ENCODE data around the gene SLC4A7. TPM values are rescaled to one million over a fixed set of nuclear protein-coding genes. Genes with fewer than 3 reads are reported as not detected.
"Not testable (repeated sequence)": the region's sequence is repeated elsewhere in the genome, so short reads cannot be mapped to it uniquely, and the experiment has no call there.

The SLC4A7 gene
- polyA plus RNA-seq (ENCODE audit: insufficient read length in 4 of 4): 10 to 100 TPM; 20.2 to 24.2 (median 22.2) TPM

- peak; percentile 87 to 90 (median 88) for DNase-seq (ENCODE audit: low read depth in 4 of 4, low spot score in 3 of 4)
Observed at GRCh38 chr3:27484015-27484844, at the start of gene SLC4A7. TSS of gene SLC4A7 (minus strand) at chr3:27484384. CDS start at chr3:27484126, 258 bp downstream.

GRCh38 chr3:27533261-27533607 lies 49.0 kb upstream of the SLC4A7 start:
- no peak for DNase-seq (ENCODE audit: low read depth in 4 of 4, low spot score in 3 of 4)

GRCh38 chr3:27532426-27533260 lies 48.5 kb upstream of the SLC4A7 start:
- DNase-seq (ENCODE audit: low read depth in 4 of 4, low spot score in 3 of 4): peak in 1 of 4 donors; percentile 5

- not testable (repeated sequence) for DNase-seq (ENCODE audit: low read depth in 4 of 4, low spot score in 3 of 4)
Observed at GRCh38 chr3:27531193-27531751, 47.1 kb upstream of the SLC4A7 start.

GRCh38 chr3:27528791-27529190 lies 44.6 kb upstream of the SLC4A7 start:
- DNase-seq (ENCODE audit: low read depth in 4 of 4, low spot score in 3 of 4): no peak

- DNase-seq (ENCODE audit: low read depth in 4 of 4, low spot score in 3 of 4): no peak
Observed at GRCh38 chr3:27526614-27527315, 42.6 kb upstream of the SLC4A7 start.

GRCh38 chr3:27521872-27522265 lies 37.7 kb upstream of the SLC4A7 start:
- no peak for DNase-seq (ENCODE audit: low read depth in 4 of 4, low spot score in 3 of 4)

- DNase-seq (ENCODE audit: low read depth in 4 of 4, low spot score in 3 of 4): no peak
Observed at GRCh38 chr3:27521179-27521871, 37.1 kb upstream of the SLC4A7 start.

GRCh38 chr3:27511724-27512422 lies 27.7 kb upstream of the SLC4A7 start:
- no peak for DNase-seq (ENCODE audit: low read depth in 4 of 4, low spot score in 3 of 4)

GRCh38 chr3:27509376-27509775 lies 25.2 kb upstream of the SLC4A7 start:
- no peak for DNase-seq (ENCODE audit: low read depth in 4 of 4, low spot score in 3 of 4)

GRCh38 chr3:27508424-27508823 lies 24.2 kb upstream of the SLC4A7 start:
- DNase-seq (ENCODE audit: low read depth in 4 of 4, low spot score in 3 of 4): no peak

GRCh38 chr3:27507515-27508266 lies 23.5 kb upstream of the SLC4A7 start:
- DNase-seq (ENCODE audit: low read depth in 4 of 4, low spot score in 3 of 4): no peak

- no peak for DNase-seq (ENCODE audit: low read depth in 4 of 4, low spot score in 3 of 4)
Observed at GRCh38 chr3:27507111-27507510, 22.9 kb upstream of the SLC4A7 start.

GRCh38 chr3:27504749-27505148 lies 20.6 kb upstream of the SLC4A7 start:
- no peak for DNase-seq (ENCODE audit: low read depth in 4 of 4, low spot score in 3 of 4)

- no peak for DNase-seq (ENCODE audit: low read depth in 4 of 4, low spot score in 3 of 4)
Observed at GRCh38 chr3:27503526-27503925, 19.3 kb upstream of the SLC4A7 start.

- DNase-seq (ENCODE audit: low read depth in 4 of 4, low spot score in 3 of 4): no peak
Observed at GRCh38 chr3:27501759-27502158, 17.6 kb upstream of the SLC4A7 start.

- DNase-seq (ENCODE audit: low read depth in 4 of 4, low spot score in 3 of 4): no peak
Observed at GRCh38 chr3:27500986-27501385, 16.8 kb upstream of the SLC4A7 start.

GRCh38 chr3:27500035-27500434 lies 15.9 kb upstream of the SLC4A7 start:
- no peak for DNase-seq (ENCODE audit: low read depth in 4 of 4, low spot score in 3 of 4)

GRCh38 chr3:27494784-27495183 lies 10.6 kb upstream of the SLC4A7 start:
- no peak for DNase-seq (ENCODE audit: low read depth in 4 of 4, low spot score in 3 of 4)

Measured in right renal pelvis (tissue), 4 donors.